Measurements from ENCODE around the gene NABP1.

- TF ChIP-seq POLR2AphosphoS5 (IDR thresholded peaks at IDR 0.05): peak; percentile 98 to 100 (median 100)
- TF ChIP-seq CTCF (IDR thresholded peaks at IDR 0.05): no peak
- peak in 1 of 4 donors; percentile 39 for TF ChIP-seq EP300 (IDR thresholded peaks at IDR 0.05)
These were observed at the start of gene NABP1 for GRCh38 chr2:191677646-191678436.

Measured in sigmoid colon (tissue), 4 donors.